H1 (cell line): ENCODE data around the gene CEP170. TPM values are rescaled to one million over a fixed set of nuclear protein-coding genes. Genes with fewer than 3 reads are reported as not detected.

Source experiments
- CHD7 ChIP-seq: fragments of 300-600 bp; sonication (generic); IDR thresholded peaks from 2 replicates; pipeline ENCODE4 v1.7.1; 2012; ENCODE audit warnings: low read length, moderate library complexity, mild to moderate bottlenecking, inconsistent platforms; ENCODE audit not compliant: insufficient replicate concordance
- NANOG ChIP-seq: IDR thresholded peaks from 2 replicates; pipeline ENCODE4 v1.6.1; 2011; ENCODE audit warnings: low read length, low read depth, mild to moderate bottlenecking, inconsistent platforms; ENCODE audit not compliant: insufficient read depth, poor library complexity, severe bottlenecking
- polyA plus RNA-seq, 7 experiments: library from polyadenylated mRNA; depleted of rRNA in 3 of 7; stranded (reverse) in 5 of 7; unstranded in 2 of 7; fragments of >200 nt in 5 of 7; fragments of 200-250 nt in 2 of 7; gene quantifications; 1 replicate in 5 of 7; 2 replicates in 1 of 7; 4 replicates in 1 of 7; pipeline versions ENCODE4 v1.2.1 to v1.2.3, GENCODE V29; 2011 to 2013; ENCODE audit warnings: missing spikeins in 2 of 7, mixed read lengths in 2 of 7
- total RNA-seq: library from RNA; stranded (reverse); fragmentation: NEBNext Ultra II Directional; extraction: Animal tissue kit (Norgen Biotek cat#: 25700); gene quantifications from 2 replicates; pipeline ENCODE4 v1.2.1, GENCODE V29; 2021

CEP170 gene
- total and polyA plus RNA-seq, 2 of the 8 experiments (the other 6 are each of a cell fraction or from before 2014, with no cell fraction given), result 33.1 to 97.2 TPM

GRCh38 chr1:243294723-243295121, 39.6 kb upstream of the CEP170 start (continued):
- no peak for TF ChIP-seq CHD7
- no peak for TF ChIP-seq NANOG
